HG02840 (cell line): Measurements from ENCODE around the gene SERPINH1.
"Not testable (repeated sequence)": the region's sequence is repeated elsewhere in the genome, so short reads cannot be mapped to it uniquely, and the experiment has no call there.

Experiments used
- ATAC-seq: cut with Tn5 transposase; IDR thresholded peaks from one replicate; pipeline ENCODE4 v1.9.1; 2021; ENCODE audit warnings: mild to moderate bottlenecking, moderate library complexity, moderate number of reproducible peaks; ENCODE audit not compliant: unreplicated experiment, low FRiP score

The SERPINH1 gene

DNA sequence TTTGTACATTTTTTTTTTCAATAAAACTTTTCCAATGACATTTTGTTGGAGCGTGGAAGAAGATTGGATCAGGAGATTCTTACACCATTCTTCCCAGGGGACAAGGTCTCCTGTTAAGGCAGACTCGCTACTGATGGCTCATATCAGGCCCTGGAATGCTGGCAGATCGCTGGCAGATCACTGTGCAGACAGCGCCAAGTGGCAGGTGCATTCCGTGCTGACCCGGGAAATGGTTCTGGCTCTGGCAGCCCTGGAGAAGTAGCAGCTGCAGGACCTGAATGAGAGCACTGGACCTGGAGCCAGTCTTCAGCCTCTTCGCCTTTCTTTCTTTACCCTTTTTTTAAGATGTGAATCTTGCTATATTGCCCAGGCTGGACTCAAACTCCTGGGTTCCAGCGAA is 10.7 kb downstream of the SERPINH1 start:
- ATAC-seq, result no peak

DNA sequence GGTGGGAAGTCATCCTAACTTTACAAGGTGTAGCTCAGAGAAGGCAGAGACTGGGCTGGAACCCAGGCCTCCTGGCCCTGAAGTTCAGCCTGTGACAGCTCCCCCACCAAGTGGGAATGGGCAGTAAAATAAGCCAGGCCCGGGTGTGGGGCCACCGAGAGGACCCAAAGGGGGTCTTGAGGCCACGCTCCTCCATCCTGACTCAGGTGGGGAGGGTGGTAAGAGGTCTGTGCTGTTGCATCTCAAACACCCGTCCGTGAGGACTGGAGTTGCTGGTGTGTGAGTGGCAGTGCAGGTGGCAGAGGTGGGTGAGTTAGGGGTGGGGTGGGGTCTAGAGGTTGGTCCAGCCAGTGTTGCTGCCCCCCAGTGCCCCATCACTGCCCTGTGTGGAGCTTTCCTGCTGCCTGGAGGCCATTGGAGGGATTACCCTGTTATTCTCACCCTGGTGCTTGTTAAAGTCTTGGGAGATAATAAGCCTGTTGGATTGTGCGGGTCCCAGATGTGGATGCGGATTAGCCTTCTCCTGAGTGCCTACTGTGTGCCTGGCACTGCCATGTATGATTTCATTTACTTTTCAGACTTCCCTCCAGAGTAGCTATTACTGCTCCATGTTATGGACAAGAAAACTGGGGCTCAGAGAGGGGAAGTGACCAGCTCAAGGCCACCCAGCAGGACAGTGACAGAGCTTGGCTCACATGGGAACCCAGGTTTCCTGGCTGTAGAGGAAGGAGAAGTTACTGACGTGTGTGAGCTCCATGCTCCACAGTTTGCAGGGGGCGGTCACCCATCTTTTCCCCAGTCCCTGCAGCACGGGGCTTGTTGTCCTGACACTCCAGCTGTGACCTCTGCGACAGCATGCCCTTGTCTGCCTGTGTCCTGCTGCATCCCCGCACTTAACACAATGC is 12.9 kb downstream of the SERPINH1 start:
- no peak for ATAC-seq

DNA sequence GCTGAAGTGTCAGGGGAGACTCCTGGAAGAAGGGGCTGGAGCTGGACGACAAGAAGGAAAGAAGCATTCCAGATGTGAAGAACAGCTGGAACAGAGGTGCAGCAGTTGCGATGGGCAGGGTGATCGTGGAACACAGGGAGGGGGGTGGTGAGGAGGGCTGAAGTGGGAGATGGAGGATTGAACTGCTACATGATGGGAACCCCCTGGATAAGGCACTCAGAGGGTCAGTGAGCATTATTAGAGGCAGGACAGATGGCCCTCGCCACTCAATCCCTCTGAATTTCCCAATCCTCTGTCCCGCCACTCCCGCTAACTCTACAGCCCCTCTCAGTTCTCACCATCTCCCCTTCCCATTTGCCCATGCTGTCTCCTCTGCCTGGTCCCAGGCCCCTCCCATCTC is 14.0 kb downstream of the SERPINH1 start:
- no peak for ATAC-seq

DNA sequence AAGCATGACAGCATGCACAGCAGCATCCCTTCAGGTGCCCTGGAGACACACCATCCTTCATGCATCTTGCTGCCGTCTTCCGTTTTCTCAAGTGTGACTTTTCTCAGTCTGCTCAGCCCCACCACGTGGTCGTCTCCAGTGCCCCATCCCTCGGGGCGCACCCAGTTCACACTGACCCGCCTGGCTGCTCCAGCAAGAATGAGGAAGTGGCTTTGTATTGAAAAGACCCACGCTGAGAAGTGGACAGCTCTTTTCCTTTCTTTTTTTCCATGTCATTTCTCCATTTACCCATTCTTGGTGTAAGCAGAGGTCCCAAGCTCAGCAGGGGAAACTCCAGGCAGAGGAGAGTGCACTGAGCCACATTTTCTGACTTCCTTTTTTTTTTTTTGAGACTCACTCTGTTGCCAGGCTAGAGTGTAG is 14.5 kb downstream of the SERPINH1 start:
- ATAC-seq, result no peak

DNA sequence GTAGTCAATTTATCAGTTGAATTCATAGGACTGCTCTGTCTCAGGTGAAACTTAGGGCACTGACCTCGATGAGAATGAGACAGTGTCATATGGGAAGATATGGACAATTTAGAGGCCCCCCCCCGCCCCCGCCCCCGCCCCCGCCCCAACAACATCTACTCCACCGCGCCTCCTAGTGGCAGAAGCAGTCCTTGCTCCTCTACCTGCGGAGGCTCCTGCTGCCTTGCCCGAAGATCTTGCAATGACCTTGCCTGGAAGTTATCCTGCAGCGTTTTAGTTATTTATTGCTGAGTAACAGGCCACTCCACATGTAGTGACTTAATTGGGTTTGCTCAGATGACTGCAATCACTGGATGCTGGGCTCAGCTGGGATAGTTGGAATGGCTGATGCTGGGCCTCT is 15.2 kb downstream of the SERPINH1 start:
- ATAC-seq, result no peak

DNA sequence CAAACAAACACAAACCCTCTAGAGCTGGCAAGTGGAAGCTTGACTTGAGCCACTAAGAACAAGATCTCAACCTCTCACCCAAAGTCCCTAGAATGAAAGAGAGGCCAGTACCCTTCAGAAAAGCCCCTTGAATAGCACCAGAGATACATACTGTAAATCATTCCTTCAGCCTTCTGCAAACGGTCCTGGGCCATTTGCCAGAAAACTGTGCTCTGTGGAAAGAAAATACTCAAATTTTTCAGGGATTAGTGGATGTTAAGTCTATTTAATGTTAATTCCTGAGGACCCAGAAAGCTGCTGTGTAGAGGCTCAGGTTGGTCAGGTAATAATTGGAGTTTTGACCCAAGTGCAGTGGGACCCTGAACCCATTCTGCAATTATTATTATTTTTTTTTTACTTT is 16.9 kb downstream of the SERPINH1 start:
- no peak for ATAC-seq

DNA sequence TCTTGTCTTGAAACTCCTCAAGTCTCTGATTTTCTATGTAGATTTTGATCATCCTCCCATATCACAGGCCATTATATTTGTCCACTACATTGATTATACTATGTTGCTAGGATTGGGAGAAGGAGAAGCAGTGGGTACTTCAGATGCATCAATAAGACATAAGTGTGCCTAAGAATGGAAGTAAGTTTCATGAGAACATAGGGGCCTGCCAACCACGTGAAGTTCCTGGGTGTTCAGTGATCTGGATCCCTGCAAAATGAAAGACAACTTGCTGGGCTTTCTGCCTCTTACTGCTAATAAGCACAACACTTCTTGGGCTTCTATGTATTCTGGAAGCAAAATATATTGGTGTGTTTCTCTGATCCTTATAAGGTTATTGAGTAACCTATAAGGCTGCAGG is 17.8 kb downstream of the SERPINH1 start:
- no peak for ATAC-seq

DNA sequence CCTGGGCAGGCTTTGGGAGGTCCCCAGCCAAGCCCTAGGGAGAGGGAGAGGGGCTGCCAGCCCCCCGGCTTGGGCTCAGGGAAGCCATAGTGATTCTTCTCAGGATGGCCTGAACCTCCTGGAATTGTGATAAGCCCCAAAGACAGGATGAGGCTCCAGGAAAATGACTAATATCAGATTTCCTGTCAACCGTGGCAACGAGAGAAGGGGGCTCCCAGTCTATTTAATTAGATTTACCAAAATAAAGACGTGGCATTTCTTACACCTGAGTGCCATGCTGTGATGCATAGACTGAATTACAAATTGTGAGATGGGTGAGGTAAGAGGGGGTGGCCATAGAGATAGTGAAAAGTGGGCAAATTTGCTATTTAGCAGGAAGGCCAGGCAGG is 20.4 kb downstream of the SERPINH1 start:
- no peak for ATAC-seq

DNA sequence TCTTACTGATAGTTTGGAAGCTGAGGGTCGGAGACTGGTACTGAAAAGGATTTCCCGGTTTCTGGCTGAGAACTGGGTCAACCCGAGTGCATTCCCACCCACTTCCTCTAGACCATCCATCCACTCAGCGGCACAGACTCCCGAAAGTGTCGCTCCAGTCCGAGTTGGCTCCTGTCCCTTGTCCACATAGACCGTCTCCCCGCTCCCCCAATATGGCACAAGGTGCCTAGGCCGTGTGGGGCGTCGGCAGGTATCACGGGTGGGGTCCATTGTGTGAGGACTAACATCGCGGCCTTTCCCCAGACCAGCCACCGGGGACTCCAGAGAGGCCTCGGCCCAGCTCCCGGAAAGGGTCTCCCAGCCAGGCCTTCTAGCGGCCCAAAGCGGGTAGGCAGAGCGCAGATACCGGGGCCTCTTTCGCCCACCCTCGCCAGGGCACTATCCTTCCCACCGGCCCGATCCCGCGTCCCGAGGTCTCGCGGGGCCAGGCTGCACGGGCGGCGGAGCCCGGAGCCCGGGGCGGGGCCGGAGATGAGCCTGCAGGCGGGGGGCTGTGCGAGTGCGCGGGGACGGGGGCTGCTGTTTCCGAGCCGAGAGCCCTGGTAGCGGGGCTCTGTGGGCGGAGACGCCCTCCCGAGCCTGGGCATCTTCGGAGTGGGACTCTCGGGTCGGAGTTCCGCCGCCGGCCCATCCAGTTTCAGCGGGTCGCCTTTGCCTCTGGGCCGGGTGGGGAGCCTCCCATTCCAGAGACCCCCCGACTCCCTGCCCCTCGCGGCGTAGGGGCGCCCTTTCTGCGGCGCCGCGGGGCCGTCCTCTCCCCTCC is 21.1 kb downstream of the SERPINH1 start:
- peak; percentile 79 for ATAC-seq

DNA sequence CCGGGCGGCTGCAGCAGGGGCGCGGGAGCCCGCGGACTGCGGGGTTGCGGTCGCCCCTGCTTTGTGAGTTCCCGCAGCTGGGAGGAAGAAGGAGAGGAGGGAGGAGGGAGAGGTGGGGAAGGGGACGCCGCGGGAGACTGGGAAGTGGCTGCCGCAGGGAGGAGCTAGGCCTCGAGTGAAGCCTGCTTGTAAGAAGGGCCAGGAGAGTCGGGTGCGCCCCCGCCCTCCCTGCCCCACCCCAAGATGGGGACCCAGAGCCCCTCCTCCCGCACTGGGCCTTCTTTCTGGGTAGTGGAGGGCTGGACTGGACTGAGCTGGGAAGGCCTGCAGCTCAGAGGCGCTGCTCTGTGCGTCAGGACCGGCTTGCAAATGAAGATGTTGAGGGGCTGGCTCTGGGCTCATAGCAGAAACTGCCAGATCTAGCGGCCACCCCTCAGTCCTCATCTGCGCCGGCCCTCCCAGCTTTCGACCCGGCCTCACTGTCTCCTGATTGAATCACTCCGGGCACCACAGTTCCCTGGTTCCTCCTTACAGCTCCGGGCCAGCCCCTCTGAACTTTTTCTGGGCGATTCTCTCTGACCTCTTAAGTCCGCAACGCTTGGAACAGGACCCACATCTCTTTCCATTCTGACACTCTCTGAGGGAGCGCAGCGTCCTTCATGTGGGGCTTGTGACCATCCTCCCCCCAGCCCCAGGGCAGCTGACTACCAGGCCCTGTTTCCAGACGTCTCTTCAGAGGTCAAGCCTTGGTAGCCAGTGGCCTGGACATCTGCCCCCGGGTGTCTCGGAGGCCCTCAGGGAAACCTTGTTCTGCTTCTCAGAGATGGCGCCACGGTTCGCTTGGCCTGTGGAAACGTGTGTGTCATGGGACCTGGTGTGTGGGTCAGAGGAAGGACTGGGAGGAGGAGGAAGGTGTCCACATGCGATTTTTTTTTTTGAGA is 21.9 kb downstream of the SERPINH1 start:
- ATAC-seq, result no peak

DNA sequence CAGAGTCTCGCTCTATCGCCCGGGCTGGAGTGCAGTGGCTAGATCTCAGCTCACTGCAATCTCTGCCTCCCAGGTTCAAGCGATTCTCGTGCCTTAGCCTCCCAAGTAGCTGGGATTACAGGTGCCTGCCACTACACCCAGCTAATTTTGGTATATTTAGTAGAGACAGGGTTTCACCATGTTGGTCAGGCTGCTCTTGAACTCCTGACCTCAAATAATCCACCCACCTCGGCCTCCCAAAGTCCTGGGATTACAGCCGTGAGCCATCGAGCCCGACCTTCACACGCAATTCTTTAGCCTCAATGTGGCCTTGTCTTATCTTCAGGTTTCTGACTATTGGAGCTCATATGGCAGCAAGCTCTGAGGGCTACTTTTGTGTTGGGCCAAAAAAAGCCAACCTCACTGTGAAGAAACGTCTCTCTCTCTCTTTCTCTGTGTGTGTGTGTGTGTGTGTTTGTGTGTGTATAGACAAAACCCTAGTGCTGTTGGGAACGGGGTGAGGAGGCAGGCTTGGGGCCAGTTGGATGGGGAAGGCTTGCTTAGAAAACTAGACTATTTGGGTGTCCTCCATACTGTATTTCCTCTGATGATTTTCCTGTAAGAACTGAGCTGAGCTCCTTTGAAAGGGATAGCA is 22.7 kb downstream of the SERPINH1 start:
- ATAC-seq, result not testable (repeated sequence)

DNA sequence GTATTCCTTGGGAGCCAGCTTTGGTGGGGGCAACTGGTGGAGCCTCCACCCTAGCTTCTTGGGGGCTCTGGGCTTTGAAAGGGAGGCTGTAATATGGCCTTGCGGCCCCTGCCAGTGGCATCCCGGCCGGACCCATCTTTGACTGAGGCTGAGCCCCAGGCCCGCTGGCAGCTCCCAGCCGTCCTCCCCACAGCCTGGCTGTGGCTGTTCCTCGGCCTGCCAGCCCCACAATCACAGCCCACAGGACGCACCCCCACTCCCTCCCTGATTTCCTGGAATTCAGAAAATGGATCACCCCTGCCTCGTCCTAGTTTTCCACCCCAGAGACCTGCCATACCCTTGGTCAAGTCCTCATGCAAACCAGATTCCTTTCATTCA is 23.2 kb downstream of the SERPINH1 start:
- ATAC-seq, result no peak

DNA sequence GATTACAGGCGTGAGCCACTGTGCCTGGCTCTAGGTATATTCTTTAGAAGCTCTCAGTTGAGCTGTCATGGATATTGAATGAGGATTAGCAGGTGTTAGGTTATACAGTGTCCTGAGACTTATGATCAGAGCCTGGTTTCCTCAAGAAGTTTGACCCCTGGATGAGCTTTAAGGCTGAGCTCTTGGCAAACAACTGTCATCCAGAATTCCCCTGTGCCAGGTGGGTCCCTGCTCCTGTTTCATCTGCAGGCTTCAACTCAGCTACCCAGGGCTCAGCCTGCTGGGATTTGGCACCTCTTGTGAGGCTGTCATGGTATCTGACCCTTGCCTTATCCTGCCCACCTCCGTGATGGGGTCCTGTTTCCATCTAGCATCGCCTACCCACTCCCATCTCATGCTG is 24.3 kb downstream of the SERPINH1 start:
- ATAC-seq, result no peak

DNA sequence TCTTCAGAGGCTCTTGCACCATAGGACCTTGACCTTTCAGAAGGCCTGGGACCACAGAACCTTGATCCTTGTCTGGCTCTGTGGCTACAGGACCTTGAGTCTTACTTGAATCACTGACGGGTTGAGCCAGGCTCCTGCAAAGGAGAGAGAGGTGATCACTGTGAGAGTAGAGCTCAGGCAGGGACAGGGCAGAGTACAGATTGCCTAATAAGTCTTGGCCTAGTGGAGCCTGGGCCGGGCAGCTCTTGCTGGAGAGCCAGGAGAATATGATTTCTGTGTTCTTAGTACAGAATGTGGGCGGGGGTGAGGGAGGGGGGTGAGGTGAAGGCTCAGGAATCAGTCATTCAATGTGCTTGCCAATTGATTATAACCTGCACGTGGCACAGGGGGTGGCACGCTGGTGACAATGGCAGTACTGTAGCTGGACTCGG is 26.0 kb downstream of the SERPINH1 start:
- no peak for ATAC-seq

DNA sequence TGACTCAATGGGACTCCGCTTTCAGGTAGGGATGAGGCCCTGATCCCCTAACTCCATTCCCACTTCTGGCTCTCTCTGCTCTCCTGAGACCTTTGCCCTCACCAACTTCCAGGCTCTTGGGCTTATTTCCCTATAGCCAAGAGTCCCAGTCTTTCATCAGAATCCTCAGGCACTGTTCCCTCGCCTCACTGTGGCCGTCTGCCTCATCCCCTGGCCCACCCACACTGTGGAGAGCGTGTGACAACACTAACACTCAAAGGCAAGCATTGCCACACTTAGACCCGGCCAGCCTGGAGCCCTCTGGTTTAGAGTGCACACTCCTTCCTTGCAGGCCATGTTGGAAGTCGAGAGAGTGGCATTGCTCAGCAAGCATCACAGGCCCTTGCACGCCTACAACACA is 27.0 kb downstream of the SERPINH1 start:
- ATAC-seq, result no peak

DNA sequence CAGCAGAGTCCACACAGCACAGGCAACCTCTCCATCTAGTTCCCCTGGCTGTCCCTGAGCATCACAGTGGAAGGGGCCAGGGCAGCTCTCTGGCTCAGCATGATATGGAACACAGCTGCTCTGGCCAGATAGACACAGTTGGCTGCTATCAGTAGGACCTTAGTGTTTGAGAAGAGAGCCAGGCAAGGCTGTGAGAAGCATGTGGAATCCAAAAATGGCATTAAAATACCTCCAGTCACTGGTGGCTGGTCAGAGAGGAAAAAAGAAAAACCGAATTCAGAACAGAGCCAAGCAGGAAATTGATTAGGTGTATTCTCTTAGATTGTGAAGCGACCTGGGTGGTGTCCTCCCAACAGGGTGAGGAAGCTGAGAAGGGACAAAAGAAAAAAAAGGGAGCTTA is 27.9 kb downstream of the SERPINH1 start:
- no peak for ATAC-seq

DNA sequence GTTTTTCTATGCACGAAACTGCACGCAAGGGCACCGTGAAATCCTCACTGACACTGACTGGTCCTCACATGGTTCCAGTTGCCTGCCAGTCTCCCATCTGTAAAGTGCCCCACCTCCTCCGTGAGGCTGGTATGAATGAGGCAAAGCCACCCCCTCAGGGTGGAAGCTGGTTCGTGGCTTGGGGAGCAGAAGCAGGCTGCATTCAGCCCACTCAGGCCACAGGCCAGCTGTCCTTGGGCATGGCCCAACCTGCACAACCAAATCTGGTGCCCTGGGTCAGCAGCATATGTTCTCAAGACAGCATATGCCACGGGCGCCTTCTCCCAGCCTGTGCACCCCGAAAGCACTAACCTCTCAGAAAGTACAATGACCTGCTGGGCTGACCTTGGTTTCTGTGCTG is 29.3 kb downstream of the SERPINH1 start:
- ATAC-seq, result no peak

DNA sequence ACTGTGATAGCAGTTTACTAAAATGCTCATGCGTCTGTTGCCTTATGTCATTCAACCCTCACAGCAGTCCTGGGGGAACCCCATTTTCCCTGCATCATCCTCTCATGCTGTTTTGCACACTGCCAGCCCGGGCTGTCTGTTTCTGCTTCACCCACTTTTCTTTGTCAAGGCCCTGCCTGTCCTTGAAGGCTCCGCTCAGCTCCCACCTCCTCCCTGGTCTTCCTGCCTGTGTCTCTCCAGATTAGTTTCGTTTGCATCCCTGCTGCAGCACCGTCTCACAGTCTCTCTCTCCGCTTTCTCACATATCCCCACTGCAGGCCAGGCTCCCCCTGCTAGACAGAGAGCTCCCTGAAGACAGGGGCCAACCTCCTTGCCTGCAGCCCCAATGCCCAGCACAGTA is 29.9 kb downstream of the SERPINH1 start:
- no peak for ATAC-seq

DNA sequence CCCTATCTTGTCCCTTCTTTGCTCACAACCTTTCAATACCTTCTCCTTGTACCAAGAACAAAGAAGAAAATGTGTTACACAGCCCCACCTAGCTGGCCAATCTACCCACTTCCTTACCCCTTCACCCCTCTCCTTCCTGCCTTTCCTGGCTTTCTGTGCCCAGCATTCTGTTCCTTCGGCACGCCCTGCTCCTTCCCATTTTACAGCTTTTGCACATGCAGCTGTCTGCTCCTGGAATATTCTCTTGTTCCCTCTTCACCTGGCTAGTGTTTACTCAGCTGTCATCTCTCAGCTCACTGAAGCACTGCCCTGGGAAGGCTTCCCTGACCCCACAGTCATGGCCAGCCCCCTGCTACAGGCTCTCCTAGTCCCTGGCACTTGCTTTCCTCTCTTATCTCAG is 30.7 kb downstream of the SERPINH1 start:
- no peak for ATAC-seq

DNA sequence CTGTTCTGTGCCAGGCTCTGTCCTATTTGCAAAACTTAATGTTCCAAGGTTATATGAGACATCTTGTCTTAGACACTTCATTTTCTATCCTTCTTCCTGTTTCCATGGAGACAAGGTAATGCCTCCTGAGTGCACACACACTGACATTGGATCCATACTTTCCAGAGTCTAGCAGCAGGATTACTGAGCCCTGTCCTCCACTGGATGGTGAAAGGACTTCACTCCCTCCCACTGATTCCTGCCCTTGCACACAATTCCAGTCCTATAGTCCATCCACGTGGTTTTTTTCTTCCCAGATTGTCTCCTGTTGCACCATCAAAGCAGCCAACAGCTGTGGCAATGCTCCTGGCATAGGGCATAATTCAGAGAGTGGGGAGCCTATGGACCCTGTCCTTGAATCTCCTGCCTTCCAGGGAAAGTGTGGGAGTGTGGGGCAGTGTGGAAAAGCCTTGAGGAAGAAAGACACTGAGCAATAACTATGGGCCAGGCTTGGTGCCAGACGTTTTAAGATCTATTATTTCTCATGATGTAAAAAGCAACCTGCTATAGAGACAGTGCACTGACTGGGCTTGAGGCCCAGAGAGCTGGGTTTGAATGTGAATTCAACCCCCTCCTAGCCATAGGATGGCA is 31.3 kb downstream of the SERPINH1 start:
- no peak for ATAC-seq
